H1 (cell line): ENCODE measurements around the gene SZT2. TPM values are rescaled to one million over a fixed set of nuclear protein-coding genes. Genes with fewer than 3 reads are reported as not detected.

Experiments
- CTCF ChIA-PET: fragments of 300-600 bp; sonication (Branson Sonifier 250); formaldehyde crosslinking; loops from one replicate; lab custom pipeline; 2021; ENCODE audit not compliant: partially characterized antibody; lab: Charles Lee
- POLR2A ChIA-PET: fragments of 300-600 bp; sonication (Branson Sonifier 250); formaldehyde crosslinking; loops from one replicate; lab custom pipeline; 2021; ENCODE audit warnings: inconsistent platforms; ENCODE audit not compliant: partially characterized antibody; lab: Charles Lee
- DNase-seq, 2 experiments: peaks; one replicate each; pipeline versions ENCODE4 v3.0.0 to v3.0.0-alpha.2; 2010 to 2022; ENCODE audit warnings: low spot score in 2 of 2, low read depth in 1 of 2, mixed read lengths in 1 of 2
- FAIRE-seq: peaks from 2 replicates; lab custom pipeline; 2011; peaks lifted over from hg19 to GRCh38; lab: Jason Lieb, UNC
- H2AFZ ChIP-seq: 2 replicates; pipeline ENCODE4 v1.8.1; 2012; ENCODE audit warnings: low read length, inconsistent platforms
- H2AK5ac ChIP-seq: 2 replicates; pipeline ENCODE4 v1.6.1; 2013; ENCODE audit warnings: low read depth, low read length
- H2BK120ac ChIP-seq: replicated peaks from 2 replicates; pipeline ENCODE3; 2013; ENCODE audit warnings: low read depth, low read length, inconsistent platforms
- H2BK12ac ChIP-seq: 2 replicates; pipeline ENCODE4 v1.6.1; 2013; ENCODE audit warnings: low read depth, low read length
- H2BK15ac ChIP-seq: 2 replicates; pipeline ENCODE4 v1.6.1; 2013; ENCODE audit warnings: low read length
- H2BK20ac ChIP-seq: 2 replicates; pipeline ENCODE4 v1.6.1; 2013; ENCODE audit warnings: low read length
- H2BK5ac ChIP-seq: 2 replicates; pipeline ENCODE4 v1.6.1; 2013; ENCODE audit warnings: low read depth, low read length
- H3K14ac ChIP-seq: 2 replicates; pipeline ENCODE4 v1.6.1; 2013; ENCODE audit warnings: inconsistent platforms; ENCODE audit not compliant: insufficient read length
- H3K18ac ChIP-seq: 2 replicates; pipeline ENCODE4 v1.6.1; 2013; ENCODE audit warnings: low read length; ENCODE audit errors: extremely low read depth
- H3K23ac ChIP-seq: 2 replicates; pipeline ENCODE4 v1.6.1; 2013; ENCODE audit warnings: inconsistent platforms; ENCODE audit not compliant: insufficient read length
- H3K23me2 ChIP-seq: 2 replicates; pipeline ENCODE4 v1.6.1; 2013; ENCODE audit warnings: low read depth, low read length
- H3K27ac ChIP-seq: 2 replicates; pipeline ENCODE4 v1.6.1; 2011; ENCODE audit warnings: low read depth, low read length, inconsistent platforms
- H3K27me3 ChIP-seq, 4 experiments: replicated peaks in 1 of 4; 1 replicate in 1 of 4; 2 replicates in 3 of 4; pipeline versions ENCODE4 v1.6.1 to v1.8.1; 2011 to 2013; ENCODE audit warnings: low read length in 3 of 4, mild to moderate bottlenecking in 3 of 4, inconsistent platforms in 2 of 4, mixed read lengths in 2 of 4, moderate library complexity in 1 of 4; ENCODE audit not compliant: control insufficient read depth in 3 of 4, insufficient read depth in 3 of 4; ENCODE audit errors: extremely low read depth in 1 of 4
- H3K36me3 ChIP-seq, 4 experiments: 2 replicates each; pipeline versions ENCODE4 v1.6.1 to v1.8.1; 2011 to 2013; ENCODE audit warnings: mild to moderate bottlenecking in 4 of 4, low read length in 3 of 4, moderate library complexity in 2 of 4, control low read depth in 1 of 4, inconsistent platforms in 1 of 4; ENCODE audit not compliant: insufficient read depth in 4 of 4, control insufficient read depth in 2 of 4
- H3K4ac ChIP-seq: replicated peaks from 2 replicates; pipeline ENCODE3; 2013; ENCODE audit warnings: low read length, low read depth, mixed read lengths, inconsistent platforms; ENCODE audit not compliant: insufficient read length
- H3K4me1 ChIP-seq, 4 experiments: replicated peaks in 1 of 4; 1 replicate in 1 of 4; 2 replicates in 3 of 4; pipeline versions ENCODE4 v1.6.1 to v1.8.1; 2011 to 2013; ENCODE audit warnings: low read length in 3 of 4, inconsistent platforms in 2 of 4, mixed read lengths in 1 of 4; ENCODE audit not compliant: insufficient read depth in 4 of 4, control insufficient read depth in 3 of 4
- H3K4me2 ChIP-seq, 2 experiments: 2 replicates each; pipeline versions ENCODE4 v1.6.1 to v1.8.1; 2011 to 2013; ENCODE audit warnings: low read depth in 2 of 2, low read length in 2 of 2, control low read depth in 1 of 2, inconsistent platforms in 1 of 2, mild to moderate bottlenecking in 1 of 2; ENCODE audit not compliant: insufficient read depth in 1 of 2
- H3K4me3 ChIP-seq, 4 experiments: fragments of 200-600, 300-600 bp in 1 of 4; sonication (generic), shearing (Covaris generic), sonication (Bioruptor Twin) in 1 of 4; 2 replicates each; pipeline versions ENCODE4 v1.5.1 to v1.8.1; 2011 to 2016; ENCODE audit warnings: low read length in 4 of 4, low read depth in 3 of 4, control low read depth in 2 of 4, inconsistent platforms in 2 of 4, mild to moderate bottlenecking in 2 of 4, mixed read lengths in 1 of 4, moderate library complexity in 1 of 4; ENCODE audit not compliant: insufficient read depth in 2 of 4; ENCODE audit errors: extremely low read depth in 1 of 4
- H3K56ac ChIP-seq: replicated peaks from 2 replicates; pipeline ENCODE3; 2013; ENCODE audit warnings: low read depth, mild to moderate bottlenecking, mixed read lengths, low read length, inconsistent platforms; ENCODE audit not compliant: insufficient read length
- H3K79me1 ChIP-seq: 2 replicates; pipeline ENCODE4 v1.6.1; 2013; ENCODE audit warnings: low read depth, low read length, control low read depth
- H3K79me2 ChIP-seq, 2 experiments: 2 replicates each; pipeline versions ENCODE4 v1.6.1 to v1.8.1; 2012 to 2013; ENCODE audit warnings: low read length in 2 of 2, mild to moderate bottlenecking in 2 of 2, inconsistent platforms in 1 of 2; ENCODE audit not compliant: insufficient read depth in 2 of 2, control insufficient read depth in 1 of 2
- H3K9ac ChIP-seq, 4 experiments: replicated peaks in 1 of 4; 1 replicate in 1 of 4; 2 replicates in 3 of 4; pipeline versions ENCODE4 v1.6.1 to v1.8.1; 2011 to 2013; ENCODE audit warnings: low read depth in 3 of 4, low read length in 3 of 4, control low read depth in 2 of 4, mild to moderate bottlenecking in 2 of 4, moderate library complexity in 2 of 4, inconsistent platforms in 1 of 4; ENCODE audit errors: extremely low read depth in 1 of 4
- H3K9me3 ChIP-seq, 2 experiments: 2 replicates each; pipeline versions ENCODE4 v1.6.1 to v1.8.1; 2012 to 2013; ENCODE audit warnings: mild to moderate bottlenecking in 2 of 2, moderate library complexity in 2 of 2, control low read depth in 1 of 2, inconsistent platforms in 1 of 2, low read depth in 1 of 2, low read length in 1 of 2, mixed read lengths in 1 of 2; ENCODE audit not compliant: insufficient read depth in 2 of 2
- H4K20me1 ChIP-seq, 2 experiments: replicated peaks in 1 of 2; 2 replicates each; pipeline versions ENCODE3 to v1.8.1; 2011 to 2013; ENCODE audit warnings: inconsistent platforms in 2 of 2, low read length in 2 of 2, mild to moderate bottlenecking in 1 of 2; ENCODE audit not compliant: insufficient read depth in 2 of 2, control insufficient read depth in 1 of 2
- H4K5ac ChIP-seq: 2 replicates; pipeline ENCODE4 v1.6.1; 2013; ENCODE audit warnings: low read length, low read depth, mixed read lengths, inconsistent platforms; ENCODE audit not compliant: insufficient read length
- H4K8ac ChIP-seq: 2 replicates; pipeline ENCODE4 v1.8.0; 2013; ENCODE audit warnings: mild to moderate bottlenecking, moderate library complexity, low read length, inconsistent platforms; ENCODE audit not compliant: insufficient read depth; ENCODE audit errors: extremely low read depth
- H4K91ac ChIP-seq: replicated peaks from 2 replicates; pipeline ENCODE3; 2013; ENCODE audit warnings: low read length, mixed read lengths, inconsistent platforms; ENCODE audit not compliant: insufficient read length
- GTF2F1 ChIP-seq: IDR thresholded peaks from 2 replicates; pipeline ENCODE4 v1.6.1; 2012; ENCODE audit warnings: low read depth, low read length, improper control_type of control experiment, borderline replicate concordance
- WGBS, 2 experiments: shearing (Covaris generic) in 1 of 2; methylation state at CpG; one replicate each; pipeline versions ENCODE4 v1.1.6 to v1.1.7; 2013 to 2015; ENCODE audit warnings: low lambda C conversion rate in 2 of 2, mixed read lengths in 2 of 2, inconsistent platforms in 1 of 2, low coverage in 1 of 2, missing lambda C conversion rate in 1 of 2; ENCODE audit not compliant: insufficient replicate concordance in 2 of 2, insufficient coverage in 1 of 2, insufficient read length in 1 of 2; ENCODE audit errors: extremely low coverage in 1 of 2, missing lambda C conversion rate in 1 of 2; 5-methylcytosine and 5-hydroxymethylcytosine counted together
- polyA plus RNA-seq, 7 experiments: library from polyadenylated mRNA; depleted of rRNA in 3 of 7; stranded (reverse) in 5 of 7; unstranded in 2 of 7; fragments of >200 nt in 5 of 7; fragments of 200-250 nt in 2 of 7; gene quantifications; 1 replicate in 5 of 7; 2 replicates in 1 of 7; 4 replicates in 1 of 7; pipeline versions ENCODE4 v1.2.1 to v1.2.3, GENCODE V29; 2011 to 2013; ENCODE audit warnings: missing spikeins in 2 of 7, mixed read lengths in 2 of 7
- total RNA-seq: library from RNA; stranded (reverse); fragmentation: NEBNext Ultra II Directional; extraction: Animal tissue kit (Norgen Biotek cat#: 25700); gene quantifications from 2 replicates; pipeline ENCODE4 v1.2.1, GENCODE V29; 2021

The SZT2 gene
- total and polyA plus RNA-seq, 2 of the 8 experiments (the other 6 are each of a cell fraction or from before 2014, with no cell fraction given): 4.7 to 12.9 TPM

GRCh38 chr1:43415901-43416300 is 26.2 kb downstream of the SZT2 start:
- H2BK15ac ChIP-seq: no peak overlapping the region
- FAIRE-seq: no peak

More at GRCh38 chr1:43415901-43416300, 26.2 kb downstream of the SZT2 start:
- Histone ChIP-seq H2AK5ac (no peak overlapping the region), H3K9me3 (no peaks in the 10 kb centered on the region), H3K23ac (no peak overlapping the region), H3K4me3 (no peak overlapping the region), H4K20me1 (no peaks in the 10 kb centered on the region), H2AFZ (no peak overlapping the region), H2BK12ac (no peak overlapping the region), H3K27ac (no peak overlapping the region), H3K79me1 (no peaks in the 10 kb centered on the region), H3K4ac (no peak overlapping the region), H4K8ac (no peak overlapping the region), H3K36me3 (peaks cover under 1 to 17% (median 11%) of the 10 kb centered on the region in 4 experiments; a peak in 6 of 8 replicates), H3K4me1 (no peaks in the 10 kb centered on the region), H3K79me2 (no peaks in the 10 kb centered on the region), H2BK120ac (no peak overlapping the region), H3K9ac (no peak overlapping the region), H2BK20ac (no peak overlapping the region), H3K23me2 (no peaks in the 10 kb centered on the region), H4K91ac (no peak overlapping the region), H4K5ac (no peak overlapping the region), H3K18ac (no peak overlapping the region), H3K14ac (no peak overlapping the region), H2BK5ac (no peak overlapping the region), H3K27me3 (no peaks in the 10 kb centered on the region), H3K56ac (no peak overlapping the region), H3K4me2 (no peak overlapping the region)
- POLR2A ChIA-PET: interaction anchor here (1.4 kb wide), 3 partner anchors 9 to 182 kb away, joined by 3 to 6 read pairs (median 3); no protein-coding TSS in a partner anchor
- TF ChIP-seq GTF2F1: no peak
- WGBS, 2 experiments: 95% methylated on average over 5 of the region's 5 CpGs; no CpG with 5 or more reads in 1 of the 2 experiments
- CTCF ChIA-PET: interaction anchor here (1.6 to 6.8 kb wide), 7 partner anchors 9 to 210 kb away, joined by 6 to 131 read pairs (median 21); no protein-coding TSS in a partner anchor
- no peak for DNase-seq
